ENCODE data around the gene ZNF189.

ZNF189 gene

DNA sequence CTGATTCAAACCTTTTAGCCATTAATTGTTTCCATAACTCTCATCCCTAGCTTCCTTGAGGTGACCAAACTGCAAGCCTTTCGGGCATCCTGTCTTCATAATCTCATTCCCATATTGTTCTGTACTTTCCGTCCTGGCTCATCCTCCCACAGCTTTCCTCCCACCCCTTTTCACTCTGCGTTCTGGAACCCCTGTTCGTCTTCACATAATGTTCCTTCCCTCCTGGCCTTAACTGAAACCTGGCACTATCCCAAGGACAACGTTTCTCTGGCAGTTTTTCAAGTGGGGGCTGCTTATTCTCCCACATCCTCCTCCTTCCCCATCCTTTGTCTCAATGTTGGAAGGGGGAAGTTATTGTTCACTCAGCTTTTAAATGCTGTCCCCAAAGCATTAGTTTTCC is 1.5 kb downstream of the ZNF189 start:
- TF ChIP-seq FOXM1 (IDR thresholded peaks at IDR 0.05; ENCODE audit: borderline replicate concordance, low read depth) (no peak), YY1 (IDR thresholded peaks at IDR 0.05; ENCODE audit: low read depth) (no peak), EGR1 (IDR thresholded peaks at IDR 0.05) (no peak), NFIC (IDR thresholded peaks at IDR 0.05) (no peak), TAF1 (IDR thresholded peaks at IDR 0.05; ENCODE audit: low read depth) (no peak), CREB1 (IDR thresholded peaks at IDR 0.05; ENCODE audit: low read depth) (no peak), RAD21 (IDR thresholded peaks at IDR 0.05; ENCODE audit: low read depth) (no peak), EP300 (IDR thresholded peaks at IDR 0.05; ENCODE audit: borderline replicate concordance) (no peak), TCF12 (IDR thresholded peaks at IDR 0.05; ENCODE audit: low read depth) (no peak), CEBPB (IDR thresholded peaks at IDR 0.05) (no peak), ZBTB7A (IDR thresholded peaks at IDR 0.05; ENCODE audit: low read depth) (no peak), TEAD4 (IDR thresholded peaks at IDR 0.05) (no peak)
- TF ChIP-seq, protein P1, sequence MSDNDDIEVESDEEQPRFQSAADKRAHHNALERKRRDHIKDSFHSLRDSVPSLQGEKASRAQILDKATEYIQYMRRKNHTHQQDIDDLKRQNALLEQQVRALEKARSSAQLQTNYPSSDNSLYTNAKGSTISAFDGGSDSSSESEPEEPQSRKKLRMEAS (IDR thresholded peaks at IDR 0.05): no peak
- TF ChIP-seq, protein P2, sequence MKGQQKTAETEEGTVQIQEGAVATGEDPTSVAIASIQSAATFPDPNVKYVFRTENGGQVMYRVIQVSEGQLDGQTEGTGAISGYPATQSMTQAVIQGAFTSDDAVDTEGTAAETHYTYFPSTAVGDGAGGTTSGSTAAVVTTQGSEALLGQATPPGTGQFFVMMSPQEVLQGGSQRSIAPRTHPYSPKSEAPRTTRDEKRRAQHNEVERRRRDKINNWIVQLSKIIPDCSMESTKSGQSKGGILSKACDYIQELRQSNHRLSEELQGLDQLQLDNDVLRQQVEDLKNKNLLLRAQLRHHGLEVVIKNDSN (IDR thresholded peaks at IDR 0.05): no peak
- TF ChIP-seq, protein P3, sequence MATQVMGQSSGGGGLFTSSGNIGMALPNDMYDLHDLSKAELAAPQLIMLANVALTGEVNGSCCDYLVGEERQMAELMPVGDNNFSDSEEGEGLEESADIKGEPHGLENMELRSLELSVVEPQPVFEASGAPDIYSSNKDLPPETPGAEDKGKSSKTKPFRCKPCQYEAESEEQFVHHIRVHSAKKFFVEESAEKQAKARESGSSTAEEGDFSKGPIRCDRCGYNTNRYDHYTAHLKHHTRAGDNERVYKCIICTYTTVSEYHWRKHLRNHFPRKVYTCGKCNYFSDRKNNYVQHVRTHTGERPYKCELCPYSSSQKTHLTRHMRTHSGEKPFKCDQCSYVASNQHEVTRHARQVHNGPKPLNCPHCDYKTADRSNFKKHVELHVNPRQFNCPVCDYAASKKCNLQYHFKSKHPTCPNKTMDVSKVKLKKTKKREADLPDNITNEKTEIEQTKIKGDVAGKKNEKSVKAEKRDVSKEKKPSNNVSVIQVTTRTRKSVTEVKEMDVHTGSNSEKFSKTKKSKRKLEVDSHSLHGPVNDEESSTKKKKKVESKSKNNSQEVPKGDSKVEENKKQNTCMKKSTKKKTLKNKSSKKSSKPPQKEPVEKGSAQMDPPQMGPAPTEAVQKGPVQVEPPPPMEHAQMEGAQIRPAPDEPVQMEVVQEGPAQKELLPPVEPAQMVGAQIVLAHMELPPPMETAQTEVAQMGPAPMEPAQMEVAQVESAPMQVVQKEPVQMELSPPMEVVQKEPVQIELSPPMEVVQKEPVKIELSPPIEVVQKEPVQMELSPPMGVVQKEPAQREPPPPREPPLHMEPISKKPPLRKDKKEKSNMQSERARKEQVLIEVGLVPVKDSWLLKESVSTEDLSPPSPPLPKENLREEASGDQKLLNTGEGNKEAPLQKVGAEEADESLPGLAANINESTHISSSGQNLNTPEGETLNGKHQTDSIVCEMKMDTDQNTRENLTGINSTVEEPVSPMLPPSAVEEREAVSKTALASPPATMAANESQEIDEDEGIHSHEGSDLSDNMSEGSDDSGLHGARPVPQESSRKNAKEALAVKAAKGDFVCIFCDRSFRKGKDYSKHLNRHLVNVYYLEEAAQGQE (IDR thresholded peaks at IDR 0.05; ENCODE audit: low read depth): no peak

DNA sequence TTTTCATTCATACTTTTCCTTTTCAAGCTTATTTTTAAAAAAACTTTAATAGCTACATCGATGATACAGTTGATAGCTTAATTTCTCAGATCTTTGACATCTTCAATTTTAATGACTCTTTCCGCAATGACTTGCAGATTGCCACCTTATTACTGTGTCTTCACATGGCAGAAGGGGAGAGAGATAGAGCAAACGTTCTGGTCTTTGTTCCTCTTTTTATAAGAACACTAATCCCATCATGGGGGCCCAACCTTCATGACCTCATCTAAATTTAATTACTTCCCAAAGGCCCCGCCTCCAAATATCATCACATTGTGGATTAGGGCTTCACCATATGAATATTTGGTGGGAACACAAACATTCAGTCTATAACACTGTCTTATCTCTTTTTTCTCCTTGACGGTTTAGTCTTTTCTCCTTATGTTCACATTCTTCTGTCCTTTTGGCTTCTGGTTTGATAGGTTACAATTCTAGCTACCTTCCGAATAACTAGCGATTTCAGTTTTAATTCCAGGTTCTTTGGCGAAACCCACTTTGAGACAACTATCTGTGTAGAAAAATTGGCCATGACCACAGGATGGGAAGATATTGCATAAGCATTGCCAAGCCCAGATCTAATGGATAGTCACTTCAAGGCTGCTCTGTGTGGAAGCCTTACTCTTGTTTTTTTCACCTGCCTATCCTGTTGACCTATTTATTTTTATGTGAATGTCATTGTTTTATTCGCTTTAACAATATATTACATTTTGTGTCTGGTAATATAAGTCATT is 5.0 kb downstream of the ZNF189 start:
- no peak for TF ChIP-seq EGR1 (IDR thresholded peaks at IDR 0.05)
- TF ChIP-seq RAD21 (IDR thresholded peaks at IDR 0.05; ENCODE audit: low read depth): no peak
- no peak for TF ChIP-seq ZBTB7A (IDR thresholded peaks at IDR 0.05; ENCODE audit: low read depth)
- no peak for TF ChIP-seq CEBPB (IDR thresholded peaks at IDR 0.05)
- no peak for TF ChIP-seq YY1 (IDR thresholded peaks at IDR 0.05; ENCODE audit: low read depth)
- TF ChIP-seq, protein P2 (IDR thresholded peaks at IDR 0.05): no peak
- TF ChIP-seq, protein P1 (IDR thresholded peaks at IDR 0.05): no peak
- TF ChIP-seq CREB1 (IDR thresholded peaks at IDR 0.05; ENCODE audit: low read depth): no peak

DNA sequence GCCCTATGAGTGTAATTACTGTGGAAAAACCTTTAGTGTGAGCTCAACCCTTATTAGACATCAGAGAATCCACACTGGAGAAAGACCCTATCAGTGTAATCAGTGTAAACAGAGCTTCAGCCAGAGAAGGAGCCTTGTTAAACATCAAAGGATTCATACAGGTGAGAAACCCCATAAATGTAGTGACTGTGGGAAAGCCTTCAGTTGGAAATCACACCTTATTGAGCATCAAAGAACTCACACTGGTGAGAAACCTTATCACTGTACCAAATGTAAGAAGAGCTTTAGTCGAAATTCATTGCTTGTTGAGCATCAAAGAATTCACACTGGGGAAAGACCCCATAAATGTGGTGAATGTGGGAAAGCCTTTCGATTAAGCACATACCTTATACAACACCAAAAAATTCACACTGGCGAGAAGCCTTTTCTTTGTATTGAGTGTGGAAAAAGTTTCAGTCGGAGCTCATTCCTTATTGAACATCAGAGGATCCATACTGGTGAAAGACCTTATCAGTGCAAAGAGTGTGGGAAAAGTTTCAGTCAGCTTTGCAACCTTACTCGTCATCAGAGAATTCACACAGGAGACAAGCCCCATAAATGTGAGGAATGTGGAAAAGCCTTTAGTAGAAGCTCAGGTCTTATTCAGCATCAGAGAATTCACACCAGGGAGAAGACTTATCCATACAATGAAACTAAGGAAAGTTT is 9.9 kb downstream of the ZNF189 start:
- no peak for TF ChIP-seq YY1 (IDR thresholded peaks at IDR 0.05; ENCODE audit: low read depth)
- no peak for TF ChIP-seq EP300 (IDR thresholded peaks at IDR 0.05; ENCODE audit: borderline replicate concordance)
- TF ChIP-seq, protein P3 (IDR thresholded peaks at IDR 0.05; ENCODE audit: low read depth): no peak
- no peak for TF ChIP-seq CEBPB (IDR thresholded peaks at IDR 0.05)
- TF ChIP-seq, protein P1 (IDR thresholded peaks at IDR 0.05): no peak
- no peak for TF ChIP-seq TCF12 (IDR thresholded peaks at IDR 0.05; ENCODE audit: low read depth)
- no peak for TF ChIP-seq FOXM1 (IDR thresholded peaks at IDR 0.05; ENCODE audit: borderline replicate concordance, low read depth)

DNA sequence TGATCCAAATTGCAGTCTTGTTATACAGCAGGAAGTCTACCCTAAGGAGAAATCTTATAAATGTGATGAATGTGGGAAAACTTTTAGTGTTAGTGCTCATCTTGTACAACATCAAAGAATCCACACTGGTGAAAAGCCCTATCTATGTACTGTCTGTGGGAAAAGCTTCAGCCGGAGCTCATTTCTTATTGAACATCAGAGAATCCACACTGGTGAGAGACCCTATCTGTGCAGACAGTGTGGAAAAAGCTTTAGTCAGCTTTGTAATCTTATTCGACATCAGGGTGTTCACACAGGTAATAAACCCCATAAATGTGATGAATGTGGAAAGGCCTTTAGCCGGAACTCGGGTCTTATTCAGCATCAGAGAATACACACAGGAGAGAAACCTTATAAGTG is 10.4 kb downstream of the ZNF189 start:
- TF ChIP-seq RAD21 (IDR thresholded peaks at IDR 0.05; ENCODE audit: low read depth) (no peak), EP300 (IDR thresholded peaks at IDR 0.05; ENCODE audit: borderline replicate concordance) (no peak), FOXM1 (IDR thresholded peaks at IDR 0.05; ENCODE audit: borderline replicate concordance, low read depth) (no peak), ZBTB7A (IDR thresholded peaks at IDR 0.05; ENCODE audit: low read depth) (no peak), TEAD4 (IDR thresholded peaks at IDR 0.05) (no peak), NFIC (IDR thresholded peaks at IDR 0.05) (no peak), TAF1 (IDR thresholded peaks at IDR 0.05; ENCODE audit: low read depth) (no peak), YY1 (IDR thresholded peaks at IDR 0.05; ENCODE audit: low read depth) (no peak), CEBPB (IDR thresholded peaks at IDR 0.05) (no peak), TCF12 (IDR thresholded peaks at IDR 0.05; ENCODE audit: low read depth) (no peak)
- TF ChIP-seq, protein P3 (IDR thresholded peaks at IDR 0.05; ENCODE audit: low read depth): no peak
- TF ChIP-seq, protein P1 (IDR thresholded peaks at IDR 0.05): no peak
- TF ChIP-seq, protein P2 (IDR thresholded peaks at IDR 0.05): no peak
